ENCODE results near the gene ANKAR. TPM values are rescaled to one million over a fixed set of nuclear protein-coding genes. Genes with fewer than 3 reads are reported as not detected.
"Not testable (repeated sequence)": the region's sequence is repeated elsewhere in the genome, so short reads cannot be mapped to it uniquely, and the experiment has no call there.

The ANKAR gene
- total RNA-seq, 1 experiment from 2014 or later: 3.5 TPM

- Histone ChIP-seq H3K9ac (ENCODE audit: low read length) (no peak overlapping the region), H3K4me3 (ENCODE audit: low read length) (no peak overlapping the region), H3K9me3 (ENCODE audit: low read length) (no peaks in the 10 kb centered on the region), H3K27me3 (ENCODE audit: low read length) (no peaks in the 10 kb centered on the region), H3K4me2 (ENCODE audit: low read length) (no peak overlapping the region), H2AFZ (ENCODE audit: low read length) (no peak overlapping the region), H3K36me3 (ENCODE audit: low read depth, low read length) (no peaks in the 10 kb centered on the region), H3K9me2 (replicated peaks; ENCODE audit: low read length) (no peaks in the 10 kb centered on the region), H3K27ac (ENCODE audit: low read length) (no peak overlapping the region), H3F3A (ENCODE audit: low read length, unreplicated experiment) (no peaks in the 10 kb centered on the region), H3K79me2 (ENCODE audit: low read length) (no peaks in the 10 kb centered on the region), H3K4me1 (ENCODE audit: insufficient read depth, low read length) (no peaks in the 10 kb centered on the region), H4K20me1 (ENCODE audit: low read length) (no peaks in the 10 kb centered on the region)
- BruUV-seq (replicated peaks): no TSS peak
- intact Hi-C loops (cut with micrococcal nuclease): no loop called here
- ChIA-PET CTCF (interaction anchor here (0.8 kb wide), 1 partner anchor 41 kb away, joined by 4 read pairs; no protein-coding TSS in a partner anchor), POLR2A (ENCODE audit: unreplicated experiment) (no interaction called here)
- ATAC-seq (no peak), DNase-seq (peak; percentile 18)
- TF ChIP-seq EZH2 (IDR thresholded peaks at IDR 0.05; ENCODE audit: low read length, unreplicated experiment) (no peak), CTCF (conservative IDR thresholded peaks at IDR 0.05; ENCODE audit: low read depth, low read length) (peak; percentile 40; the same call in 1 of the 2 replicates)
Measured at GRCh38 chr2:189702071-189702470, 27.6 kb downstream of the ANKAR start.

GRCh38 chr2:189709501-189710221 lies 35.2 kb downstream of the ANKAR start:
- Histone ChIP-seq H3K4me3 (ENCODE audit: low read length) (no peak overlapping the region), H3K4me1 (ENCODE audit: insufficient read depth, low read length) (no peaks in the 10 kb centered on the region), H3K27ac (ENCODE audit: low read length) (no peak overlapping the region), H2AFZ (ENCODE audit: low read length) (no peak overlapping the region), H3K9me3 (ENCODE audit: low read length) (no peaks in the 10 kb centered on the region), H4K20me1 (ENCODE audit: low read length) (no peaks in the 10 kb centered on the region), H3K9me2 (replicated peaks; ENCODE audit: low read length) (no peaks in the 10 kb centered on the region), H3K9ac (ENCODE audit: low read length) (no peak overlapping the region), H3F3A (ENCODE audit: low read length, unreplicated experiment) (no peaks in the 10 kb centered on the region), H3K36me3 (ENCODE audit: low read depth, low read length) (no peaks in the 10 kb centered on the region), H3K27me3 (ENCODE audit: low read length) (no peaks in the 10 kb centered on the region), H3K4me2 (ENCODE audit: low read length) (no peak overlapping the region), H3K79me2 (ENCODE audit: low read length) (no peaks in the 10 kb centered on the region)
- no TSS peak for BruUV-seq (replicated peaks)
- TF ChIP-seq CTCF (conservative IDR thresholded peaks at IDR 0.05; ENCODE audit: low read depth, low read length): no peak
- no peak for TF ChIP-seq EZH2phosphoT487 (IDR thresholded peaks at IDR 0.05; ENCODE audit: borderline replicate concordance, low read length)
- no peak for TF ChIP-seq EZH2 (IDR thresholded peaks at IDR 0.05; ENCODE audit: low read length, unreplicated experiment)
- ATAC-seq: no peak
- ChIA-PET POLR2A (ENCODE audit: unreplicated experiment) (no interaction called here), CTCF (no interaction called here)
- DNase-seq: no peak
- intact Hi-C loops (cut with micrococcal nuclease): no loop called here

- H3K4me2 ChIP-seq (ENCODE audit: low read length); H3K9me2 ChIP-seq (replicated peaks; ENCODE audit: low read length); CTCF ChIA-PET; intact Hi-C loops (cut with micrococcal nuclease); H3K36me3 ChIP-seq (ENCODE audit: low read depth, low read length); H2AFZ ChIP-seq (ENCODE audit: low read length); BruUV-seq (replicated peaks); ATAC-seq; DNase-seq; H3K27ac ChIP-seq (ENCODE audit: low read length); H3K79me2 ChIP-seq (ENCODE audit: low read length); H3K27me3 ChIP-seq (ENCODE audit: low read length); H3K4me3 ChIP-seq (ENCODE audit: low read length); H3K4me1 ChIP-seq (ENCODE audit: insufficient read depth, low read length); H4K20me1 ChIP-seq (ENCODE audit: low read length); POLR2A ChIA-PET (ENCODE audit: unreplicated experiment); H3K9me3 ChIP-seq (ENCODE audit: low read length); H3K9ac ChIP-seq (ENCODE audit: low read length); H3F3A ChIP-seq (ENCODE audit: low read length, unreplicated experiment): not testable (repeated sequence)
Measured at GRCh38 chr2:189717593-189717992, 43.1 kb downstream of the ANKAR start.
